Stimulated activated CD4-positive, alpha-beta T cell treated with anti-CD3 and anti-CD28 coated beads, Interleukin-15, amount 100 ng/mL, for 48 hours (primary cell): ENCODE measurements around the gene NVL.
A peak's percentile ranks its signal among the peaks of the same experiment; 100 is the strongest.

Experiments
- DNase-seq, 2 donors: peaks; one replicate each; pipeline ENCODE4 v3.0.0-alpha.2; 2020; ENCODE audit warnings: low read depth in 2 of 2

Gene NVL

DNA sequence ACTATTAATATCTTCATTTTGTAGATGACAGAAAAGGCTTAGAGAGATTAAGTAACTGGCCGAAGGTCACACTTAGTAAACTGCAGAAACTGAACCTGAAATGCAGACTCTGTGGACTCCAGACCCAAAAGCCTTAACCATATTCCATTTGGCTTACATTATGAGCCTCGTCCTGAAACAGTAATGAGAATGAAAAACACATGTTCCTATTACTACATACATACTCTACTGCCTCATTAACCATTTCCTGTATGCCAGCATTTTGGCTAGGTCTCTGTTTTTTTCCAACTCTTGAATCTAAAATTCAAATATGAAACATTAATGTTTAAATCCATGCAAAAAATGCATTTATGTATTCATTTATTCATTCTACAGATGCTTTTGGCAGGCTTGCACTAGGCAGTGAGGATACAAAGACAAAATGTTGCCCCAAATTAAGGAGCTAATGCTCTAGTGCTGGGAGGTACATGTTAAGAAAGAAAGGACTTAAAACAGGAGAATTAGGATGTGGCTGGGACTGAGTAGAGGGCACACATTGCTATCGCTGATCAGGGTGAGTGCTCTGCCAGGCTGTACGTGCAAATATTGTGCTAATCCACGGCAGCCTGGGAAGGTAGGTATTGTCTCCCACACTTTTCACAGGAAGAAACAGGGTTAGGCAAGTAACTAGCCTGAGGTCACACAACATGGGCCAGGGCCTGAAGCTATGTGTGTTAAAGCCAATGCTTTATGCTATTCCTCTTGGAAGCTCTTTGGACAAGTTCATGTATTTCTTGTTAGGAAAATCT, 133.0 kb downstream of the NVL start:
- no peak for DNase-seq

DNA sequence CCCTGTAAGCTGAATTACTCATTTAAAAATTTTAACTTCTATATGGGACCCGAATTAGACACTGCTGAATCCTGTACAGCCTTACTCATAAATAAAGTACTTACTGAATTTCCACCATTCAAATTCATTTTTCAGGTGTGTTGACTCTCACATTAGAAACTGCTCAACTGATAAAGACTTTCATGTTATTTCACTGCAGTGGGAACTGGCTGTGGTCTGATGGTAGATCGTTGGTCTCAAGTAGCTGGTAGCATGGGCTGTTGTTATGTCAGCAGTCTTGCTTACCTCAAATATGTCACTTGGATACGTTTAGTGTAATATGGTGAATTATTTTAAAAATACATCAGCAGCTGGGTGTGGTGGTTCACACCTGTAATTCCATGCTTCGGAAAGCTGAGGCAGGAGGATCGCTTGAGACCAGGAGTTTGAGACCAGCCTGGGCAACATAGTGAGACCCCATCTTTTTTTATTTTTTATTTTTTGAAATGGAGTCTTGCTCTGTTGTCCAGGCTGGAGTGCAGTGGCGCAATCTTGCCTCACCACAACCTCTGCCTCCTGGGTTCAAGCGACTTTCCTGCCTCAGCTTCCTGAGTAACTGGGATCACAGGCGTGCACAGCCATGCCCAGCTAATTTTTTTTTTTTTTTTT, 136.5 kb downstream of the NVL start:
- no peak for DNase-seq

DNA sequence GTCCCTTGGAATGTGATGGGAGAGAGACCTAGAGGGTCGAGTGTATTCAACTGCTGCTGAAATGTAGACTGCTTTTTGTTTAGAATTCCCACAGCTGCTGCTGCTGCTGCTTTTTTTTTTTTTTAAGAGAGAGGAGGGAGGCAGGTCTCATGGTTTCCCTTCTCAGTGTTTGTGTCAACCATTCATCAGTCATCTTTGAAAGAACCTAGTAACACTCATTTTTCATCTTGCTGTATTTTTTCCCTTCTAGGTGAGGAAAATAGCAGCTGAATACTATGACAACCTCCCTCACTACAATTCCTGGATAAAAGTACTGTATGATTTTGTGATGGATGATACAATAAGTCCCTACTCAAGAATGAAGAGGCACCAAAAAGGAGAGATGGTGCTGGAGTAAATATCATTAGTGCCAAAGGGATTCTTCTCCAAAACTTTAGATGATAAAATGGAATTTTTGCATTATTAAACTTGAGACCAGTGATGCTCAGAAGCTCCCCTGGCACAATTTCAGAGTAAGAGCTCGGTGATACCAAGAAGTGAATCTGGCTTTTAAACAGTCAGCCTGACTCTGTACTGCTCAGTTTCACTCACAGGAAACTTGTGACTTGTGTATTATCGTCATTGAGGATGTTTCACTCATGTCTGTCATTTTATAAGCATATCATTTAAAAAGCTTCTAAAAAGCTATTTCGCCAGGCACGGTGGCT, 137.7 kb downstream of the NVL start:
- DNase-seq, result no peak

DNA sequence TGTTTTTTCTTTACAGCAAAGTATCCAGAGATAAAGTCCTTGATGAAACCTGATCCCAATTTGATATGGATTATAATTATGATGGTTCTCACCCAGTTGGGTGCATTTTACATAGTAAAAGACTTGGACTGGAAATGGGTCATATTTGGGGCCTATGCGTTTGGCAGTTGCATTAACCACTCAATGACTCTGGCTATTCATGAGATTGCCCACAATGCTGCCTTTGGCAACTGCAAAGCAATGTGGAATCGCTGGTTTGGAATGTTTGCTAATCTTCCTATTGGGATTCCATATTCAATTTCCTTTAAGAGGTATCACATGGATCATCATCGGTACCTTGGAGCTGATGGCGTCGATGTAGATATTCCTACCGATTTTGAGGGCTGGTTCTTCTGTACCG, 140.4 kb downstream of the NVL start:
- no peak for DNase-seq

DNA sequence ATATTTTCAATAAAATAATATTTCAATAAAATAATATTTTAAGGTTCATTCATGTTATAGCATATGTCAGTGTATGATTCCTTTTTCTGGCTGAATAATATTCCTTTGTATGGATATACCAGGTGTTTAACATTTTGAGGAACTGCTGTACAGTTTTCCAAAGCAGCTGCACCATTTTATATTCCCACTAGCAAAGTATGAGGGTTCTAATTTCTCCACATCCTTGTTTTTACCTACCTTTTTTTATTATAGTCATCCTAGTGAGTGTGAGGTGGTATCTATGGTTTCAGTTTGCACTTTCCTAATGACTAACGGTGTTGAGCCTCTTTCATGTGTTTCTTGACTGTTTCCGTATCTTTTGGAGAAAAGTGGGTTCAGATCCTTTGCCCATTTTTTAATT, 141.7 kb downstream of the NVL start:
- no peak for DNase-seq

DNA sequence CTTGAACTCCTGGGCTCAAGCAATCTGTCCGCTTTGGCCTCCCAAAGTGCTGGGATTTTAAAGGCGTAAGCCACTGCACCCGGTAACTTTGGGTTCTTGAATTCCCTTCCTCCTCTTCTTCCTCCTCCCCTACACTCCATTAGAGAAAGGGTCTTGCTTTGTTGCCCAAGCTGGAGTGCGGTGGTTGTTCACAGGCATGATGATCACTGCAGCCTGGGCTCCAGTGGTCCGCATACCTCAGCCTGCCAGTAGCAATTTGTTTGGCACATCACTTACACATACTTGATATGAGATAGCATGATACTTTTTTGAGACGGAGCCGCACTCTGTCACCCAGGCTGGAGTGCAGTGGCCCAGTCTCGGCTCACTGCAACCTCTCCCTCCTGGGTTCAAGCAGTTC, 144.8 kb downstream of the NVL start:
- no peak for DNase-seq

DNA sequence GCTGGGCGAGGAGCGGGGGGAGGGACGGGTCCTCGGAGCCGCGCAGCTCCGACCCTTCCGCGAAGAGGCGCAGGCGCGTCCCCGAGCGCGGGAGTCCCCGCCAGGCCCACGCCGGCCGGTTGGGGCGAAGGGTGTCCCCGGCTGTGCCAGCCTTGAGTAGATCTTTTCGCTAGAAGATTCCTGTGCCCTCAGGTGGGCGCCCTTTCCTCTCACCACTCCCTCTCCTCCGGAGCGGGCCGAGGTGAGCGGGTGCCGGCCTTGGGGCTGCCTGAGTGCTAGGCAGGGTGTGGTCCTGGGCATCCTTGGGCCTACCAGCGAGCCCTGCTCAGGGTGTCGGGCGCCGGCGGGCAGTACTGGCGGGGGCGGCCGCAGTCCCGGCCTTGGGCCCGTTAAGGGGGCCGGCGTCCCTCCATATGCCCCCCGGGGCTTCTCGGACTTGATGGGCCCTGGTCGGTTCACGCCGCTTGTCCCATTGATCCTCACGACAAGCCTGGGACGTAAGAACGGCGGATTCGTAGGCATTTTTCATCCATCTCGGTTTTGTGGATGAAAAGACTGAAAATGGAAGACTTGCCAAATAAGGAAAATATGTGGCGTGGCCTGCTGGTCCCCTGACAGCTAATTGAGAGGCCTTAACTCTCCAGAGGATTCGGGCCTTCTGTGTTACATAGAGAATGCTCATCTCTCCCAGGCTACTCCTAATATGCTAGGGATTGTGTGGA, 146.2 kb downstream of the NVL start:
- DNase-seq, result peak; percentile 31 to 38

DNA sequence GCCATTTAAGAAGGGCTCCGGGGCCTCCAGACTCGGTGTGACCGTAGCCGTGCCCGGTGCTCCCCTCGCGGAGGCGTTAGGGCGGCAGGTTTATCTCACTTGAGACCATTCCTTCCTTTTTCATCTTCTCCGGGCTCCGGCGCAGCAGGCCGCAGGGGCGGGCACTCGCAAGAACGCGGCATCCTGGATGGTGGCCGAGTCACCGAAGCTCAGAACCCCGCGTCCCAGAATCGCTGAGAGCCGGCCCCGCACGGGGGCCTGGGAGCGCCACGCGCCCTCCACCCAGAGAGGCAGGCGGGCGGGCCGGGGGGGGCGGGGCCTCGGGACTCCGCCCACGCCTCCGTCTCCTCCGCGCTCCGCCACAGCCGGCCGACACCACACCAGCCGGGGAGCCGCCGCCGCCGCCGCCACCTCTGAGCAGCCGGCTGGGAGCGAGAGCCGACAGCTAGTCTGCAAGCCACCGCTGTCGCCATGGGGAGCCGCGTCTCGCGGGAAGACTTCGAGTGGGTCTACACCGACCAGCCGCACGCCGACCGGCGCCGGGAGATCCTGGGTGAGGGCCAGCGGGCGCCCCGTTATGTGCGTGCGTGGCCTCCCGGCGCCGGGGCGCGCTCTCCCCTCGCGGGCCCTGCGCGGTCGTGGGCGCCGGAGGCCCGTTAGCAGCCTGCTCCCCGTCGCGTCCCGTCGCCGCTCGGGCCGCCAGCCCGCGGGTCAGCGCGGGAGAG, 146.9 kb downstream of the NVL start, which contains the start of gene DEGS1:
DEGS1 (plus strand) TSS at position 375 of the 725 bp plus-strand sequence; CDS start at position 472, 97 bp downstream.
- DNase-seq, result peak; percentile 69 to 73

DNA sequence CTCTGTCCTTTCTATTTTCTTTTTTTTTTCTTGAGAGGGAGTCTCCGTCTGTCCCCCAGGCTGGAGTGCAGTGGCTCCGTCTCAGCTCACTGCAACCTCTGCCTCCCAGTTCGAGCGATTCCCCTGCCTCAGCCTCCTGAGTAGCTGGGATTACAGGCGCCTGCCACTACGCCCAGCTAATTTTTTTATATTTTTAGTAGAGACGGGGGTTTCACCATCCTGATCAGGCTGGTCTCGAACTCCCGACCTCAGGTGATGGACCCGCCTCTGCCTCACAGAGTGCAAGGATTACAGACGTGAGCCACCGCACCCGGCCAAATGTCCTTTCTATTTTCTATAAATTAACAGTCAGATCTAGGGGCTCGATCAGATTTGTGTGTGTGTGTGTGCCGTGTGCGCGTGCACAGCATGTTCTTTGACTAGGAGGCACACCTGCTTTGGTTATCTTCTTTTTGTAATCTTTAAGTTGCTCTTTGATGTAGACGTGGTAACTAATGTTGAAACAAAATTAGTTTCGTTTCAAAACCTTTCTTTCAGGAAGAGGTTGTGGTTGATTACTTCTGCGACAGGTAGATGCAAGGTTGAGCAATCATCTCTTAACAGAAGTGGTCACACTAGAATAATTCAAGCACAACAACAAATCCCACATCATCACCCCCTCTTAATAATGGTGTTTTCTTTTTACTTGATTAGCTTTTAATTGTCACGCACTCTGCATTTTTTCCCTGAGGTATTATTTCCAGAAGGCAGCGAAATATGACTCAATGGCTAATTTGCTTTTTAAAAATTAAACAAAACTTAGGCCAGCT, 147.7 kb downstream of the NVL start:
- peak; percentile 27 to 33 for DNase-seq

DNA sequence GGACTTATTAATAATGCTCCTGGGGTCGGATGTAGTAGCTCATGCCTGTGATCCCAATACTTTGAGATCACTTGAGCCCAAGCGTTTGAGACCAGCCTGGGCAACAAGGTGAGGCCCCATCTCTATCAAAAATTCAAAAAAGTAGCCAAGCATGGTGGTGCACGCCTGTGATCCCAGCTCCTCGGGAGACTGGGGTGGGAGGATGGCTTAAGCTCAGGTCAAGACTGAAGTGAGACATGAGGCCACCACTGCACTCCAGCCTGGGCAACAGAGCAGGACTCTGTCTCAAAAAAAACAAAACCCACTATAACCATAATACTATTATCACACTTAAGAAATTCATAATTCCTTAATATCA, 148.5 kb downstream of the NVL start:
- DNase-seq, result no peak

DNA sequence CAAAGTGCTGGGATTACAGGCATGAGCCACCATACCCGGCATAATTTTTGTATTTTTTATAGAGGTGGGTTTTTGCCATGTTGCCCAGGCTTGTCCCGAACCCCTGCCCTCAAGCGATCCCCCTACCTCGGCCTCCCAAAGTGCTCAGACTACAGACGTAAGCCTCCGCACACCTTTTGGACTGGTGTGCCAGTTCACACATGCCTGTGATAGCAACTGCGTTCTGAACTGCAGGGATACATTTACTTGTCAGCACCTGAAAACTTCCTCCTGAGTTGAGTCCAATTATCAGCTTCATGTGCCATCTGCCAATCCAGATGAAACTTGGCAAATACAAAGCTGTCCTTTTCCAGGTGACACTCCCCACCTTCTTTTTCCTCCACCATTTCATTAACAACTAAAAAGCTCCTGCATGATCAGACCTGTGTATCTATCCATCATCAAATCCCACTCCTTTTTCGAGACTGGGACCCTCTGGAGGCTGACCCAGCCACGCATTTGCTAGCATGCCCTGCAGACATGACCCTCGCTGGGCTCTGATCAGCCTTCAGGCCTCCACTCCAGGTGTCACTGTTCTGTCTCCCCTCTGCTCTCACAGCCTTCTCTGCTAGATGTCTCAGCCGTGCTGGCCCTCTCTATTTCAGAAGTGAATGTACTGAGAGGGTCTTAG, 149.1 kb downstream of the NVL start:
- DNase-seq, result no peak

DNA sequence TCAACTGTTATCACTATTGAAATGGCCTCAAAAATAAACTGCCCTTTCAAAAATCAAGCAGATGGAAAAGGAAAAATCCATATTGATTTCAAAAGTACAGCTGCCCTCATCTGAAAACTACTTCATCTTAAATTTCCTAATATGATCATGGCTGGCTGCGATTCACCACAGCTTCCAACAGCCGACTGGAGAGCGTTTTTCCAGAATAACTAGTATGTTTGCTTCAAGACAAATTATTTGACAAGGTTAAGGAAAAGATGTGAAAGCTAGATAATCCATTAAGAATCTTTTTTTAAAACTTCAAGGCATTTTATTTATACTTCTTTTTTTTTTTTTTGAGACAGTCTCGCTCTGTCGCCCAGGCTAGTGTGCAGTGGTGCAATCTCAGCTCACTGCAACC, 151.1 kb downstream of the NVL start:
- DNase-seq, result no peak

DNA sequence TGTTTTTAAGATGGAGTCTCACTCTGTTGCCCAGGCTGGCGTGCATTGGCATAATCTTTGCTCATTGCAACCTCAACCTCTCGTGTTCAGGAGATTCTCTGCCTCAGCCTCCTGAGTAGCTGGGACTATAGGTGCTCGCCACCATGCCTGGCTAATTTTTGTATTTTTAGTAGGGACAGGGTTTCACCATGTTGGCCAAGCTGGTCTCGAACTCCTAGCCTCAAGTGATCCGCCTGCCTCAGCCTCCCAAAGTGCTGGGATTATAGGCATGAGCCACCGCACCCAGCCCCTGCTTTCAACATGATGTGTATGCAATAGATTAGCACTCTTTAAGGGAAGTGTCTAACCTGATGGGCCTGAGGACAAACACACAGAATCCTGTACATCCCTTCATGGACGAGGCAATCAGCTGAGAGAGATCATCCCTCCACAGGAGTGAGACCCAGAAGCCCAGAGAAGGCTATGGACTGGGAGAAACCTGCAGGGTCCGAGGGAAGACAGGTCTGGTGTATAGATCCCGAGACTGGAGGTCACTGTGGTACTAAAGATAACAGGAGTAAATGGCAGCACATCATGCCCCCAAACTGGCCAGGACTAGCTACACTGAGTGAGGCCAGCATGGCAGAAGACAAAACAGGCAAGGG, 152.5 kb downstream of the NVL start:
- DNase-seq, result no peak
